ENCODE measurements around the gene RPS19. TPM values are rescaled to one million over a fixed set of nuclear protein-coding genes. Genes with fewer than 3 reads are reported as not detected.

RPS19 gene
- total and polyA plus RNA-seq, 4 donors: 275 to 655 (median 476) TPM

DNA sequence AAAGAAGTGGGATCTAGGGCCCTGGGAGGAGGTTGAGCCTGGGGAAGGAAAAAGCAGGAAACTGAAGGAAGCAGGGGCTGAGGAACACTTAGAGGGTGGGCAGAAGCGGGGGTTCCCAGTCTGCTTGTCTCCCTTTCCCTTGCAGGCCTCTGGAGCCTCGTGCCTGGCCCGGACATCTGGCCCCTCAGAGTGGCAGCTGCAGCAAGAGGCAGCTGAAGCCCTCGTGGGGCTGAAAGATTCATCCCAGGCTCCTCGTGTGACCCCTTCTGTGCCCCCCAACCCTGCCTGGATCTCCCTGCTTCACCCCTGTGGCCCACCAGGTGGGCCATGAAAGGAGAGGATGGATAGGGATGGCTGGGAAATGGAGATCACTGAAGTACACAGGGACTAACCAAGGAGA, 9.7 kb upstream of the RPS19 start:
- 66% methylated on average over 5 of the region's 5 CpGs for WGBS
- Histone ChIP-seq H3K27me3 (ENCODE audit: control insufficient read depth in 4 of 4, insufficient read depth in 4 of 4, low read length in 3 of 4) (peaks cover 0 to 2% (median 0%) of the 10 kb centered on the region in 4 donors), H3K36me3 (ENCODE audit: control insufficient read depth in 4 of 4, insufficient read depth in 3 of 4, low read depth in 1 of 4, low read length in 3 of 4) (no peaks in the 10 kb centered on the region), H3K27ac (ENCODE audit: low read depth in 1 of 2, low read length in 2 of 2) (no peak overlapping the region), H3K9me3 (ENCODE audit: control insufficient read depth in 4 of 4, low read length in 3 of 4) (no peaks in the 10 kb centered on the region), H3K4me1 (ENCODE audit: control insufficient read depth in 4 of 4, insufficient read depth in 4 of 4, low read length in 3 of 4) (no peaks in the 10 kb centered on the region), H3K9ac (ENCODE audit: low read depth in 1 of 2, low read length in 2 of 2) (no peak overlapping the region), H3K4me3 (ENCODE audit: low read depth in 1 of 3, low read length in 3 of 3) (no peak overlapping the region)
- no peak for DNase-seq (ENCODE audit: low spot score)
- no peak for TF ChIP-seq SP1 (IDR thresholded peaks at IDR 0.05)
- TF ChIP-seq NR2F2 (IDR thresholded peaks at IDR 0.05): no peak
- TF ChIP-seq EGR1 (IDR thresholded peaks at IDR 0.05; ENCODE audit: low read depth in 2 of 2): no peak
- no peak for TF ChIP-seq RXRA (IDR thresholded peaks at IDR 0.05)
- no peak for TF ChIP-seq FOXA1 (IDR thresholded peaks at IDR 0.05)
- TF ChIP-seq REST (IDR thresholded peaks at IDR 0.05): no peak
- TF ChIP-seq GABPA (IDR thresholded peaks at IDR 0.05 in 1 of 2, conservative IDR thresholded peaks at IDR 0.05 in 1 of 2): no peak
- TF ChIP-seq YY1 (IDR thresholded peaks at IDR 0.05): no peak
- no peak for TF ChIP-seq HNF4A (conservative IDR thresholded peaks at IDR 0.05)
- TF ChIP-seq JUND (IDR thresholded peaks at IDR 0.05): no peak

- H3K27me3 ChIP-seq (ENCODE audit: control insufficient read depth in 4 of 4, insufficient read depth in 4 of 4, low read length in 3 of 4): peaks cover 0 to 2% (median 0%) of the 10 kb centered on the region in 4 donors
- 38% methylated on average over 4 of the region's 4 CpGs for WGBS
- DNase-seq (ENCODE audit: low spot score): no peak
- no peak overlapping the region for H3K4me3 ChIP-seq (ENCODE audit: low read depth in 1 of 3, low read length in 3 of 3)
- H3K9ac ChIP-seq (ENCODE audit: low read depth in 1 of 2, low read length in 2 of 2): no peak overlapping the region
- H3K27ac ChIP-seq (ENCODE audit: low read depth in 1 of 2, low read length in 2 of 2): no peak overlapping the region
- no peaks in the 10 kb centered on the region for H3K4me1 ChIP-seq (ENCODE audit: control insufficient read depth in 4 of 4, insufficient read depth in 4 of 4, low read length in 3 of 4)
- H3K36me3 ChIP-seq (ENCODE audit: control insufficient read depth in 4 of 4, insufficient read depth in 3 of 4, low read depth in 1 of 4, low read length in 3 of 4): no peaks in the 10 kb centered on the region
- H3K9me3 ChIP-seq (ENCODE audit: control insufficient read depth in 4 of 4, low read length in 3 of 4): no peaks in the 10 kb centered on the region
- TF ChIP-seq YY1 (IDR thresholded peaks at IDR 0.05): no peak
- TF ChIP-seq EGR1 (IDR thresholded peaks at IDR 0.05; ENCODE audit: low read depth in 2 of 2): no peak
- no peak for TF ChIP-seq TAF1 (conservative IDR thresholded peaks at IDR 0.05)
- TF ChIP-seq, protein P1, sequence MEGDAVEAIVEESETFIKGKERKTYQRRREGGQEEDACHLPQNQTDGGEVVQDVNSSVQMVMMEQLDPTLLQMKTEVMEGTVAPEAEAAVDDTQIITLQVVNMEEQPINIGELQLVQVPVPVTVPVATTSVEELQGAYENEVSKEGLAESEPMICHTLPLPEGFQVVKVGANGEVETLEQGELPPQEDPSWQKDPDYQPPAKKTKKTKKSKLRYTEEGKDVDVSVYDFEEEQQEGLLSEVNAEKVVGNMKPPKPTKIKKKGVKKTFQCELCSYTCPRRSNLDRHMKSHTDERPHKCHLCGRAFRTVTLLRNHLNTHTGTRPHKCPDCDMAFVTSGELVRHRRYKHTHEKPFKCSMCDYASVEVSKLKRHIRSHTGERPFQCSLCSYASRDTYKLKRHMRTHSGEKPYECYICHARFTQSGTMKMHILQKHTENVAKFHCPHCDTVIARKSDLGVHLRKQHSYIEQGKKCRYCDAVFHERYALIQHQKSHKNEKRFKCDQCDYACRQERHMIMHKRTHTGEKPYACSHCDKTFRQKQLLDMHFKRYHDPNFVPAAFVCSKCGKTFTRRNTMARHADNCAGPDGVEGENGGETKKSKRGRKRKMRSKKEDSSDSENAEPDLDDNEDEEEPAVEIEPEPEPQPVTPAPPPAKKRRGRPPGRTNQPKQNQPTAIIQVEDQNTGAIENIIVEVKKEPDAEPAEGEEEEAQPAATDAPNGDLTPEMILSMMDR (IDR thresholded peaks at IDR 0.05; ENCODE audit: low read depth, low read length, missing input control): no peak
- TF ChIP-seq SP1 (IDR thresholded peaks at IDR 0.05): no peak
- no peak for TF ChIP-seq GABPA (IDR thresholded peaks at IDR 0.05 in 1 of 2, conservative IDR thresholded peaks at IDR 0.05 in 1 of 2)
- TF ChIP-seq RAD21 (IDR thresholded peaks at IDR 0.05): no peak
- TF ChIP-seq FOXA2 (IDR thresholded peaks at IDR 0.05): no peak
- TF ChIP-seq FOXA1 (IDR thresholded peaks at IDR 0.05): no peak
- no peak for TF ChIP-seq RXRA (IDR thresholded peaks at IDR 0.05)
- TF ChIP-seq HNF4A (conservative IDR thresholded peaks at IDR 0.05): no peak
- no peak for TF ChIP-seq JUND (IDR thresholded peaks at IDR 0.05)
- TF ChIP-seq ZBTB33 (IDR thresholded peaks at IDR 0.05): no peak
These were observed 8.6 kb upstream of the RPS19 start for GRCh38 chr19:41851456-41851855.
